CD4-positive, alpha-beta T cell treated with Interleukin-21 for 1 hour (primary cell): ENCODE measurements around the gene ANKRD52.
A peak's percentile ranks its signal among the peaks of the same experiment; 100 is the strongest.
"Not testable (repeated sequence)": the region's sequence is repeated elsewhere in the genome, so short reads cannot be mapped to it uniquely, and the experiment has no call there.

Experiments used
- DNase-seq: peaks from one replicate; pipeline ENCODE4 v3.0.0-alpha.2; 2020

Gene ANKRD52

DNA sequence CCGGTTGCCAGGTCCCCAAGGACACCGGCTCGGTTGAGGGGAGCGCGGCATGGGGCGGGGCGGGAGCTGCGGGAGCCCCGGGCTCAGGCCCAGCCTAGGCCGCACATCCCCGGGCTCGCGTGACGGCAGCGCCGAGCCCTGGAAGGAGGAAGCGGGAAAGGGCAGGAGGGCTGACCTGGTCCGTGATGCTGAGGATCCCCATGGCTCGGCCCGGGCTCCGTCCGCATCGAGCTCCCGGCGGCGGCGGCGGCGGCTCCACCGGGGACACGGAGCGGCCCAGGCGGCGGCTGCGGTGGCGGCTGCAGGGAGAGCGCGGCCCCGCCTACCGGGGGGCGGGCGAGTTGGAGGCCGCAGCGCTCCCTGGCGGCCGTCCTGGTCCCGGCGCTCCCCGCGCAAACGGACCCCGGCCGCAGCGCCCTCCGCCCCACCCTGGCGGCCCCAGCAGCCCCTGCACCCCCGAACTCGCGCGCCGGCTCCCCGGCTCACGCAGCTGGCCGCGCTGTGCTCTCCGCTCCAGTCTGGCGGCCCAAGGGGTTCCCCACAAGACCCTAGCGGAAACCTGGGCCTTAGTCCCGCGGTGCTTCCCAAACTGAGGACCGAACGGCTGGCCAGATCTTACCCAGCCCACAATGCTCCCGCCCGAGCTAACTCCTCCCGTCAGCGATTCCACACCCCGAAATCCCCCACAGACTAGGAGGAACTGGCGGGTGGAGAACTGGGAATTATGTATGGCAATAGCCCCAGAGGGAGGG is at the start of gene ANKRD52:
TSS of gene ANKRD52 (minus strand) at position 317 of the 752 bp plus-strand sequence. CDS start at position 202, 115 bp downstream.
- peak; percentile 82 for DNase-seq

DNA sequence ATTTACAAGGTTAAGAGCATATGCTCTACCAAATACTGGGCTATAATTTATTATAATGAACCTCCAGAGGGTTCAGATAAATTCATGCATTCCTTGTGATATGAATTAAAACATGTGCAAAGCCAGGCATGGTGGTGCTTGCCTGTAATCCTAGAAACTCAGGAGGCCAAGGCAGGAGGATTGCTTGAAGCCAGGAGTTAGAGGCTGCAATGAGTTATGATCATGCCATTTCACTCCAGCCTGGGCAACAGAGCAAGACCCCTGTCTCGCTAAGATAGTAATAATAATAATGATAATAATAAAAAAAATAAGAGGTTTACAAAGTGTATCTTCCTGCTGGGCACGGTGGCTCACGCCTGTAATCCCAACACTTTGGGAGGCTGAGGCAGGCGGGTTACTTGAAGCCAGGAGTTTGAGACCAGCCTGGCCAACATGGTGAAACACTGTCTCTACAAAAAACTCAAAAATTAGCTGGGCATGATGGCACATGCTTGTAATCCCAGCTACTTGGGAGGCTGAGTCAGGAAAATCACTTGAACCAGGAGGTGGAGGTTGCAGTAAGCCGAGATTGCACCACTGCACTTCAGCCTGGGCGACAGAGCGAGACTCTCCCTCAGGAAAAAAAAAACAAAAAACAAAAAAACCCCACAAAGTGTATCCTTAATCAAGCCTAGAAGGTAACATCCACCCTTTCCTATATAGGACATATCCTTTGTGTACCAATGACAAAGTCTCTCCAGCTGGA is 49.2 kb upstream of the ANKRD52 start:
- no peak for DNase-seq

DNA sequence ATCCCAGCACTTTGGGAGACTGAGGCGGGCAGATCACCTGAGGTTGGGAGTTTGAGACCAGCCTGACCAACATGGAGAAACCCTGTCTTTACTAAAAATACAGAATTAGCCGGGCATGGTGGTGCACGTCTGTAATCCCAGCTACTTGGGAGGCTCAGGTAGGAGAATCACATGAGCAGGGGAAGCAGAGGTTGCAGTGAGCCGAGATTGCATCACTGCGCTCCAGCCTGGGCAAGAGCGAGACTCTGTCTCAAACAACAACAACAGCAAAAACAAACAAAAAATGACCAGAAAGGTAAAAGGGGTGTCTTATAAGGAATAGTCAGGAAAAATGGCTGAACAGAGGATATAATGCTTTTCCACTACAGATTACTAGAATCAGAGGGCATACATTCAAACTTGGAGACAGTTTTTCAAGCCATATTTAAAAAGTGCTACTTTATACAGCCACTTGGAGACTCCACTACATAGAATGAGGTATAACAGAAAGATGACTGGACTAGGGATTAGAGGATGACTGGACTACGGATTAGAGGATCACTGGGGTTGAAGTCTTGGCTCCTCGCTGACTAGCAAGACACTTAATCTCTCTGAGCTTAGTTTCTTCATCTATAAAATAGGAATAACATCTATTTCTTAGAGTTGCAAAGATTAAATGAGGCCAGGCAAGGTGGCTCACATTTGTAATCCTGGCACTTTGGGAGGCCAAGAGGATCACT is 46.8 kb upstream of the ANKRD52 start:
- DNase-seq = no peak

DNA sequence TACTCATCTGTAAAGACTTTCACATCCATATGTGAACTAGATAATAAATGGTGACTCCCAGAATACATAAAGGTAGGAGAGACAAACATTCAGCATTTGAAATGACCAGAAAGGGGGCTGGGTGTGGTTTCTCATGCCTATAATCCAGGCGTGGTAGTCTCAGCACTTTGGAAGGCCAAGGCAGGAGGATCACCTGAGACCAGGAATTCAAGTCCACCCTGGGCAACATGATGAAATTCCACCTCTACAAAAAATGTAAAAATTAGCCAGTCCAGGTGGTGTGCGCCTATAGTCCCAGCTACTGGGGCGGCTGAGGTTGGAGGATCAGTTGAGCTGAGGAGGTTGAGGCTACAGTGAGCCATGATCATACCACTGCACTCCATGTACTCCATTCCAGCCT is 46.1 kb upstream of the ANKRD52 start:
- DNase-seq = no peak

DNA sequence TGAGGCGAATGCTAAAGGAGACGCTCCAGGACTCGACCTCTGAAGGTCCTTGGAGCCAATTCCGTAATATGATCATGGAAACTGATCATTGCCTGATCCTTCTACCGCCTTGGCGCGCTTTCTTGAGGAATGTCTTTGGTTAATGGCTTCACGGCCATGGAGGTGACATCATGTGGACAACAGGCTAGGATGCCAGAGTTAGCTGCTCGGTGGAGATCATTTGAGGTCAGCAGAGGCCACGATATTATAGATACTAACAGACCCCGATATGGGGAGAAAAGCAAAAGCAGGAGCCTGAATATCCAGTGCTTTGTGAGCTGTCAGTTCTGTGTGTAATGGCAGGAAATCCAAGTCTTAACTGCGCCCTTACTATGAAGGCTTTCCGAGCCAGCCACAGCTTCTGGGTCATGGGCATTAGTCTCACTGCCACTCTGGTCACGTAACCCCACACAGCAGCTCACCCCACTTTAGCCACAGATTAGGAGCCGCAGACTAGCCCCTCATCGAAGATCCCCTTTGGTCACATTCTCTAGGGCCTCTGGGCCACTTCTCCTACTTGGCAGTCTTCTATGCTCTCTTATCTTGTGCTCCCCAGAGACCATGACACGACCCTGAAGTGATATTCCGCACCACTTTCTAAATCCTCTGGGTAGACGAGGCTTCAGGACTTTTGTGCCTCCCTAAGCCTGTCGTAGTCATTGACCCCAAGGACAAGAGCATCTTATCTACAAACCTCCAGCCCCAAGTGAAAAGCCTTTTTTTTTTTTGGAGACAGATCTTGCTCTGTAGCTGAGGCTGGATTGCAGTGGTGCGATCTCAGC is 42.7 kb upstream of the ANKRD52 start:
- no peak for DNase-seq

DNA sequence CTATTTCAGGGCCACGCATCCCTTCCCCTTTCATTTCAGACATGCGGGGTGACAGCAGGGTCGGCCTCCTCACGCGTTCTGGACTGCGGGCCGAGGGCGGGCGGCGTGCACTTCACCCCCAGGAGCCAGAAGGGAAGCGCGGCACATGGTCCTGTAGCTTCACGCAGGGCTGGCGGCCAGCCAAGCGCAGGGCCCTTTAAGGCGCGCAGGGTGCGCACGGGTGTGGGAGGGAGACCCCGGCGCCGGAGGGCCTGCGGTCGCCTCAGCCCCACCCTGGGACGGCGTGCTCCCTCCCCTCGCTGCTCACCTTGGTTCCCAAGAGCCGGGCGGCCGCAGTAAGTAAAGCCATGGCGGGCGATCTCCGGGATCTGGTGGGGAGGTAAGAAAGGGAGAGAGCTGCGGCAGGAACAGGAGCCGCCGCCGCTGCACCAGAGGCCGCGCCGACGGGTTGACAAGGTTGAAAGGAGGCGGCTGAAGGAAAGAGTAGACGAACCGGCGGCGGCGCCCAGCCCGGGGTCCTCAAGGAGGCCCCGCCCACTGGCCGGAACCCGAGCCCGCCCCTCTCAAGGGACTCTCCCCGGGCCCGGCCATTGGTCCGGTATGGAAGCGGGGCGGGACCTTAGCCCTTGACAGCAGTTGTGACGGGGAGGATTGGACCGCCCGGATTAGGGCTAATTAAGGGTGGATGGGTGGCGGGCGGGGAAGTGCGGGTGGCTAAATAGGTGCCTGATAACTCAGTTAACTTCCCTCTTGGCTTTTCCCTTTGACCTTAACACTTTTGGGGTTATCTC is 41.9 kb upstream of the ANKRD52 start, which contains the start of gene CS:
TSS of gene CS (minus strand) at position 478 of the 791 bp plus-strand sequence. CDS start at position 349, 129 bp downstream.
- peak; percentile 99 for DNase-seq

DNA sequence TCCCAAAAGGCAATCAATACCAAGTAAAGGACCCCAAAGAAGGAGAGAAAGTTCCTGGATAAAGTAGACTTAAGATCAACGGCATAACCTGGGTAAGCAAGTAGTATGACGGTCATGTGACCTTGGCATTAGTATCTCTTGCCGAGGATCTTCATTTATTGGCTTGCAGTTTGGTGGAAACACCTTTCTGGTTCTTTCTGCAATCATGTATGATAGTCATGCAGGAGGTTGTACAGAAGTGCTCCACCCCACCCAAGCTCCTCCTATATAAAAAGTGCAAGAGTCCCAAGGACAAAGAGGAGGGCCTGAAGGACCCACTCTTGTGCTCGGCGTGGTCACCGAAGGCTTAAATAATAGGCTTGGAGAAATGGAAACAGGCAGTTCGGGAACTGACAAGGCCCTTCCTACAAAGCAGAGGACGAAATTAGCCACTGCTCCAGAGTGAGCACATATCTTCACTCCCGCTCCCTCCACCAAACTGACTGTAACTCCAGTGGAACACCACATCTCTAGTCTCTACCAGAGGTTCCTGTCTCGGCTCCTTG is 41.2 kb upstream of the ANKRD52 start:
- peak; percentile 60 for DNase-seq

DNA sequence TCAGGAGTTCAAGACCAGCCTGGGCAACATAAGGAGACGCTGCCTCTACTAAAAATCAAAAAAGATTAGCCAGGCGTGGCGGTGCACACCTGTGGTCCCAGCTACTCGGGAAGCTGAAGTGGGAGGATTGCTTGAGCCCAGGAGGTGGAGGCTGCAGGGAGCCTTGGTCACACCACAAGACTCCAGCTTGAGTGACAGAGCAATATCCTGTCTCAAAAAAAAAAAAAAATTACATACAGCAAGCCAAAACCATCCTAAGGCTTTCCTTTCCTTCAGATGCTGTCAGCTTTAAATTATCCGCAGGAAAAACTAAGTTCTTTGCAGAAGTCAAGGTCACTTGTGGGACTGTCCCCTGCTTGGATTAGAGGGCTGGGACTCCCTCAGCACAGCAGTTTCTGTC is 40.6 kb upstream of the ANKRD52 start:
- no peak for DNase-seq

DNA sequence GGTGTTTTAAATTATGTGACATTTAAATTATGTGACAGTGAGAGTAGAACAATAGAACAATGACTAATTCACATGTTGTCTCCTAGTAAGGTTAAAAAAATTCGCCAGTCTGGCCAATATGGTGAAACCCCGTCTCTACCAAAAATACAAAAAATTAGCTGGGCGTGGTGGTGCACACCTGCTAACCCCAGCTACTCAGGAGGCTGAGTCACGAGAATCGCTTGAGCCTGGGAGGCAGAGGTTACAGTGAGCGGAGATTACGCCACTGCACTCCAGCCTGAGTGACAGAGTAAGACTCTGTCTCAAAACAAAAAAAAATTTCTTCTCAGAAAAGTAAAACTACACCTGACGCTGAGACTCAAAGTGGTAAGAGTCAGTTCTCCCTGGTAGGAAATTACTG is 39.2 kb upstream of the ANKRD52 start:
- no peak for DNase-seq

DNA sequence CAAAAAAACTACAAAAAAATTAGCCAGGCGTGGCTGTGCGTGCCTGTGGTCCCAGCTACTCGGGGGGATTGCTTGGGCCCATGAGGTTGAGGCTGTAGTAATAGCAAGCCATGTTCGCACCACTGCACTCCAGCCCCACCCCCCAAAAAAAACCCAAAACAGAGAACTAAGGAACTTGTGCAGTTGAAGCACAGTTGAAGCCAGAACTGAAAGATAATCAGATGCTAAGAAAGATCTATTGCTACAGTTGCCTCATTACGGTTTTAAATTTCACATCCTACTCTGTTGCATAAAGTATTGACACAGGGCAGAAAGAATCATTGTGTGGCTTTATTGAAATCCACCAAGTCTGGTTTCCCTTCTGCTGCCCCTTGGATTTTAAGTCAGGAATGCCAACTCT is 38.1 kb upstream of the ANKRD52 start:
- no peak for DNase-seq

DNA sequence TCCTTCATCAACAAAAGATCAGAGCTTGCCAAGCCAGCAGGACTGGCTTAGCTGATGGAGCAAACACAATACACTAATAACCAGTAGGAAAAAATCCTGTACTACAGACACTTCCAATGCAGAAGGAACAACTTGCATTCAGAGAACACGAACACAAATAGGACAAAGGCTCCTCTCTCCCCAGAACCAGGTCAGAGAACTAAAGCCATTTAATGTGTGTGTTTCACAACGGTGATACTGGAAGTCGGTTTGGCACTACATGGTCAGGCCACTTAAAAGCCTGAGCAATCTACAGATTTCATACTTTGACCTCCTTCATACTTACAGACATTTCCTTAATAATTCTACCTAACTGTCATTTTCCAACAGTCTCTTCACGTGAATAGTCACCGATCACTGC is 35.6 kb upstream of the ANKRD52 start:
- DNase-seq = no peak

DNA sequence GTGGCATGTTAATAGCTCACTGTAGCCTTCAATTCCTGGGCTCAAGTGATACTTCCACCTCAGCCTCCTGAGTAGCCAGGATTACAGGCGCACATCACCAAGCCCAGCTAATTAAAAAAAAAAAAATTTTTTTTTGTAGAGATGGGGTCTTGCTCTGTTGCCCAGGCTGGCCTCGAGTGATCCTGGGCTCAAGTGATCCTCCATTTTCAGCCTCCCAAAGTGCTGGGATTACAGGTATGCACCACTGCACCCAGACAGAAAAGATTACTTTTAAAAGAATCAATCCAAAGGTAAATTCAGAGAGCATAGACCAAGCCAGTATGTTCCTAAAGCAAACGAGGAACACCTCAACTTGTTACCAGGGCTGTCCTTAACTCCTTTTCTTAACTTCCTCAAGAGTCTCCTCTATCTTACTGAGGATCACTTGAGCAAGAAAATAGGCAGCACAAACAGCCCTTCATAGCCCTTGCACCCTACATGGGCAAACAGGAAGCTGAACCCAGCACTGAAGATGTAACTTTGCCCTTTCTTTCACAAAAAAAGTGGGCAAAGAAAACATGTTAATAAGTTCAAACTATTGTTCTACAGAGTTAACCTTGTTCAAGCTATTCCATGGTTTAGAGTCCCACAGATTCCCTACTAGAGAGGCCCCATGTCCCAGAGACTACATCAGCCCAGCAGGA is 30.7 kb upstream of the ANKRD52 start:
- DNase-seq = no peak

DNA sequence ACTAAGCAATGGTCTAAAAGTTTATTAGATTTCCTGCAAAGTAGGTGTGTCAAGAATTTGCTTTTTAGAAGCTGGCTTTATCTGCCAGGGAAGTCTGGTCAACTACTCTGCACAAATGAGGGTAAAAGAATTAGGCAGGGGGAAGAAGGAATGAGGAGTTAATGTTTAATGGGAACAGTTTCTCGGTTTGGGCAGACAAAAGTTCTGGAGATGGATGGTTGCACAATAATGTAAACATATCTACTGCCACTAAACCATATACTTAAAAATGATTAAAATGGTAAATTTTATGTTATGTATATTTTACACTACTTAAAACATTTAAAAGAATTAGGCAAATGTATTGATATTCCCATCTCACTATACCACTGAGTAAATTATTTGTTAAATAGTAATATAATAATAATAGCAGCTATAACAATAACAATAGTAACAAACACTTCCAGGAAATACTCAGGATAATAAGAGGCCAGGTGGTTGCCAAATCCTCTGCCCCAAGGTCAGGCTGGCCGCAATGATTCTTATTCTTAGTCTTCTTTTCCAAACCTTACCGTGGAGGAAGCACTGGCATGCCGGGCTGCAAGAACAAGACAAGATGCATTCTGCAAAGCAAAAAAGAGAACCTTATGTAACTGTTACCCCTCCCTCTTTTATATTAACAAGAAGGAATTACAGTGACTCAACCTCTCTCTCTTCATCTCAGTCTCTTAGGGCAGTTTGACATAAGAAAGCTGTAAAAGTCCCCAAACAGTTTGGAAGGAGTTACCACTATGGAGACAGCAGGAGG is 28.1 kb upstream of the ANKRD52 start:
- no peak for DNase-seq

DNA sequence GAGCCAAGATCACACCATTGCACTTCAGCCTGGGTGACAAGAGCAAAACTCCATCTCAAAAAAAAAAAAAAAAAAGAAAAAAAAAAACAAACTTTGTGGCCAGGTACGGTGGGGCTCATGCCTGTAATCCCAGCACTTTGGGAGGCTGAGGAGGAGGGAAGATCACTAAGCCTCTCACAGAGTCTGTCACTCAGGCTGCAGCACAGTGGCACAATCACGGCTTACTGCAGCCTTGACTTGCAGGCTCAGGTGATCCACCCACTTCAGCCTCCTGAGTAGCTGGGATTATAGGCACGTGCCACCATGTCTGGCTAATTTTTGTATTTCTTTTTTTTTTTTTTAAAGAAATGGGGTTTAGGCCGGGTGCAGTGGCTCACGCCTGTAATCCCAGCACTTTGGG is 26.1 kb upstream of the ANKRD52 start:
- DNase-seq = not testable (repeated sequence)

DNA sequence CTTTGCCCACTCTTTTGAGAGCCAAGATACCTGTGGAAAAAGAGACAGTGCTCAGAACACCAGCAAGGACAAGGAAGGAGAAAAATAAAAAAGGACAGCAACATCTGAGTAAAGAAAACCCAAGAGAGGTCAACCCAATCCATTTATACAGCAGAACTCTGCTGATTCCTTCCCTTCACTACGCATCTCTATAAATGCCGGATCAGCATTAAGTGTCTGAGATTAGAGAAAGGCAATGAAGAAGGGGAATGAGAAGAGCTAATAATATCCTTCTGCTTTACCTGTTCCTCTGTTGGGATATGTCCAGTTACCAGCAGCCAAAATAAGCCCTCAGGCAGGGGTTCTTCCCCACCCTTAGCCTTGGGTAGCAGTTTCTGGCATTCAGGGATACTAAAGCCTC is 24.4 kb upstream of the ANKRD52 start:
- no peak for DNase-seq

DNA sequence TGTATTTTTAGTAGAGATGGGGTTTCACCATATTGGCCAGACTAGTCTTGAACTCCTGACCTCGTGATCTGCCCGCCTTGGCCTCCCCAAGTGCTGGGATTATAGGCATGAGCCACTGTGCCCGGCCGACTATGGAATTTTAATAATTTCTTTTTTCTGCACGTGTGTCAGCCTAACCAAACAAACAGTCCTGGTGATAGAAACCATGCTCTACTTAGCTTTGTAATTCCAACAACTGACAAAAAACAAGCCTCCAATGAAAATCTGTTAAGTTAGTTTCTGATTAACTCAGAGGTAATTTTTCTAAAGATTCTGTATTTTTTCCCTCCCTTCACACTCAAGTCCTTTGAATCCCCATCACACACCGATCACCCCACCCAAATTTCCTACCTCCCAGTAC is 23.8 kb upstream of the ANKRD52 start:
- no peak for DNase-seq

DNA sequence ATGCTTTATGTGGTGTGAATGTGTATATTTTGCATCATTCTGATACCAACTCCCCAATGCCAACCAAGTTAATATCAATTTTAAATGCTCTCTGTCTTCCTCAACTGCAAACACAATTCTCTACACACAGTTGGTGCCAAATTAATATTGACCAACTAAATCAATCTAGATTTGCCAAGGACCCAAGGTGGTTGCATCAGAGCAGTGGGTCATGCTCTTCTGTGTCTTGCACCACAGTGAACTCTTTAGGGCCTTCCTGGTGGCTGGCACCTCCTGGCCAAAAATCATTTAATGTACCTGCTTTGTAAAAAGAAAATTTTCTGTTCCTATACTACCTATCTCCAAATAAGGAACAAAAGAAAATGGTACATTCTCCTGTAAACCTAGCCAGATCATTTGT is 22.7 kb upstream of the ANKRD52 start:
- no peak for DNase-seq

DNA sequence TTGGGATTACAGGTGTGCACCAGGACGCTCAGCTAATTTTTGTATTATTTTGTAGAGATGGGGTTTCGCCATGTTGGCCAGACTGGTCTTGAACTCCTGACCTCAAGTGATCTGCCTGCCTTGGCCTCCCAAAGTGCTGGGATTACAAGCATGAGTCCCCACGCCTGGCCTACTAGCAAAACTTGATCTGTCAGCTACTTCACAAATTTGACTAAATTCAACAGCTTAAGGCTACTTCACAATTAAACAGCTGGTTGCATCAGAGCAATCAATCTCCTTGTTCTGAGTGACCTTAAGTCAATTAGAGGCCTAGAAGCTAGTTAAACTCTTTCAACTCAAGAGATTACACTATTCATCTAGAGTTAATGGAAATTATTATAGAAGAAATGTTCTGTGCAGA is 20.7 kb upstream of the ANKRD52 start:
- DNase-seq = no peak

DNA sequence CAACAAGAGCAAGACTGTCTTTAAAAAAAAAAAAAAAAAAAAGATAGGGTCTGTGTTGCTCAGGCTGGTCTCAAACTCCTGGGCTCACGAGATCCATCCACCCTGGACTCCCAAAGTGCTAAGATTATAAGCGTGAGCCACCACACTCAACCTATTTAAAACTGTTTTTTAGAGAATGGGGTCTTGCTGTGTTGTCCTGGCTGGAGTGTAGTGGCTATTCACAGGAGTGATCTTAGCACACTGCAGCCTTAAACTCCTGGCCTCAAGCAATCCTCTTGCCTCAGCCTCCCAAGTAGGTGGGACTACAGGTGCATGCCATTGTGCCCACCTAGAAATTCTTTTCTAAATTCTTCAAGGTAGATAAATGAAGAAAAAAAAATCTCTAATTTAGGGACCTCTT is 16.1 kb upstream of the ANKRD52 start:
- no peak for DNase-seq

DNA sequence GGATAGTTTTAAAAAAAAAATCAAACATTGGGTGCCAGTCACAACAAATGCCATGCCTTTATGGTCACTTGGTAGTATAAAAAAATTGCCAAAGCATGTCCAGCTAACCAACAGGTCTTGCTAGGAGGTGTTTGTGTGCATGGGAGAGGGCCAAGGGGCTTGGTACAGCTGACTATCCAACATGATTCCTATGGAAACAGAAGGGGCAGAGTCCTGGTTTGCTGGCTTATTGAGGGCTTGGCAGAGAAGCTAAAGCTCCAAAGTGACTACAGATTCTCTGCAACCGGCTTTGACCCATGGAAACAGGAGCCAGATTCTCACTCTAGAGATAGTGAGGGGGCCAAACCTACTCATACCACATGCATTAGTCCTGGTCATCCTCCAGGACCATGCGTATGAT is 14.3 kb upstream of the ANKRD52 start:
- not testable (repeated sequence) for DNase-seq
